H1 (cell line): Measurements from ENCODE around the gene NRROS. TPM values are rescaled to one million over a fixed set of nuclear protein-coding genes. Genes with fewer than 3 reads are reported as not detected.

ENCODE experiments used
- BCL11A ChIP-seq, 2 experiments: IDR thresholded peaks; one replicate each; pipeline ENCODE4 v1.6.1; 2011; ENCODE audit warnings: low read depth in 2 of 2, low read length in 2 of 2, mild to moderate bottlenecking in 2 of 2
- CHD7 ChIP-seq: fragments of 300-600 bp; sonication (generic); IDR thresholded peaks from 2 replicates; pipeline ENCODE4 v1.7.1; 2012; ENCODE audit warnings: low read length, moderate library complexity, mild to moderate bottlenecking, inconsistent platforms; ENCODE audit not compliant: insufficient replicate concordance
- PHF8 ChIP-seq: fragments of 200-600 bp; sonication (generic); conservative IDR thresholded peaks from 2 replicates; pipeline ENCODE4 v1.7.1; 2012; ENCODE audit warnings: low read depth, mild to moderate bottlenecking, inconsistent platforms, low read length, moderate library complexity
- POLR2A ChIP-seq, 2 experiments: IDR thresholded peaks; 1 replicate in 1 of 2; 2 replicates in 1 of 2; pipeline ENCODE4 v1.6.1; 2011; ENCODE audit warnings: low read depth in 2 of 2, low read length in 2 of 2, mild to moderate bottlenecking in 2 of 2; ENCODE audit errors: control extremely low read depth in 1 of 2
- POU5F1 ChIP-seq: IDR thresholded peaks from 2 replicates; pipeline ENCODE4 v1.6.1; 2011; ENCODE audit warnings: low read depth, mild to moderate bottlenecking, low read length, moderate library complexity
- RXRA ChIP-seq: IDR thresholded peaks from 2 replicates; pipeline ENCODE4 v1.6.1; 2011; ENCODE audit warnings: low read depth, mild to moderate bottlenecking, low read length, moderate library complexity; ENCODE audit not compliant: insufficient read depth
- TAF1 ChIP-seq: IDR thresholded peaks from 2 replicates; pipeline ENCODE4 v1.6.1; 2011; ENCODE audit warnings: mild to moderate bottlenecking, low read depth, low read length
- TEAD4 ChIP-seq: IDR thresholded peaks from 2 replicates; pipeline ENCODE4 v1.6.1; 2012; ENCODE audit warnings: low read depth, low read length, inconsistent platforms, mixed read lengths
- polyA plus RNA-seq, 7 experiments: library from polyadenylated mRNA; depleted of rRNA in 3 of 7; stranded (reverse) in 5 of 7; unstranded in 2 of 7; fragments of >200 nt in 5 of 7; fragments of 200-250 nt in 2 of 7; gene quantifications; 1 replicate in 5 of 7; 2 replicates in 1 of 7; 4 replicates in 1 of 7; pipeline versions ENCODE4 v1.2.1 to v1.2.3, GENCODE V29; 2011 to 2013; ENCODE audit warnings: missing spikeins in 2 of 7, mixed read lengths in 2 of 7
- total RNA-seq: library from RNA; stranded (reverse); fragmentation: NEBNext Ultra II Directional; extraction: Animal tissue kit (Norgen Biotek cat#: 25700); gene quantifications from 2 replicates; pipeline ENCODE4 v1.2.1, GENCODE V29; 2021

Gene NRROS
- total and polyA plus RNA-seq, 2 of the 8 experiments (the other 6 are each of a cell fraction or from before 2014, with no cell fraction given), result 5.3 to 7.3 TPM

GRCh38 chr3:196666001-196666867 lies 26.7 kb downstream of the NRROS start (continued):
- TF ChIP-seq CHD7 (no peak), BCL11A (IDR thresholded peaks at IDR 0.05; ENCODE audit: low read depth in 2 of 2, low read length in 2 of 2) (no peak), POLR2A (IDR thresholded peaks at IDR 0.05; ENCODE audit: control extremely low read depth in 1 of 2, low read depth in 2 of 2, low read length in 2 of 2) (0 out of 3 replicates have a peak, but pooled peaks of 1 of the 2 experiments have one; percentile 54), RXRA (no peak), TAF1 (peak; percentile 28; the same call in 1 of the 2 replicates), TEAD4 (peak; percentile 73), POU5F1 (no peak), PHF8 (no peak)
